NCI-H2107 treated with DMSO at 0.1 percent for 48 hours (cell line): ENCODE results near the gene TBC1D8.

Experiments used
- DNase-seq: peaks from one replicate; lab custom pipeline; 2025; ENCODE audit not compliant: unreplicated experiment; lab: John Stamatoyannopoulos, UW

The TBC1D8 gene

DNA sequence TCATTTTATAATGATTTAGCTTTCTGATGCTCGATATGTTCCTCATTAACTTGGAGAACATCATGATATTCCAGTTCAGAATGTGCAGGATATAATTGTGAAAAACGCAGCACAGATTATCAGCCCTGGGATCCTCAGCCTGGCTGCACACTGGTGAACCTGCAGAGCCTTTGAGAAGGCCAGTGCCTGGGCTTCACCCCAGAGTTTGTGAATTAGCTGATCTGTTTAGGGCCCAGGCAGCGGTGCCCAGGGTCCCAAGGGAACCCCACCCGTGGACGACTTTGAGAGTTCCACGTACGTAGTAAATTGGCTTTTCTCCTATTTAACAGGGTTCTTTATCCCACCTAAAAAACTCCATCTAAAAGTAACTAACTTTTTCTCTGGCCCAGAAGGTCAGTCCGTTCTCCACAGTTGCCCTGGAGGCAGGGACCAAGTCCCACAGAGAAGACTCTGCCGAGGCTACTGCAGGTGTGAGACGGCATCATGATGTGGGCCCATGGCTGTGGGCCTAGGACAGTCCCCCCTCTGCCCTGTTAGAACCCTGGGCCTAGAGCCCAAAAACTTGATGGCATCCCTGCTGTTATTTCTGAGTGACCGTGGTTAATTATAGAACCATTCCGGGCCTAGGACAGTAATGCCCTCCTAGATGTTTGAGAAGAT, 188.7 kb downstream of the TBC1D8 start:
- DNase-seq: no peak

DNA sequence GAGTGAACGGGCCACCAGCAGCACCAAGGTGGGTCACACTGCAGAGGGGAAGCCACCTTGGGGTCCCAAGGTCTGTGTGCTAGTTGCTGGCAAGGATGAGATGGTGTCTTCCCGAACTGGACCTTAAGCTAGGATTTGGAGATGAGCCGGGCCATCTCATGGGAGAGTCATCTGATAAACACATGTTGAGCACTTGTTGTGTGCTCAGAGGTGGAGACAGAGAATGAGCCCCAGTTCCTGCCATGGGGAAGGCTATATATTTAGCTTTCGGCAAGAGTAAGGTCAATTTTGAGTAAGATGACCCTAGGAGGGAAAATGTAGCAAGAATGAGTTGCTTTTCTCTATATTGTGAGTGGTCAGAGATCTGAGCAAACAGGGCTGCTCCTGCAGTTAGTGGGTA, 190.5 kb downstream of the TBC1D8 start:
- DNase-seq: no peak

DNA sequence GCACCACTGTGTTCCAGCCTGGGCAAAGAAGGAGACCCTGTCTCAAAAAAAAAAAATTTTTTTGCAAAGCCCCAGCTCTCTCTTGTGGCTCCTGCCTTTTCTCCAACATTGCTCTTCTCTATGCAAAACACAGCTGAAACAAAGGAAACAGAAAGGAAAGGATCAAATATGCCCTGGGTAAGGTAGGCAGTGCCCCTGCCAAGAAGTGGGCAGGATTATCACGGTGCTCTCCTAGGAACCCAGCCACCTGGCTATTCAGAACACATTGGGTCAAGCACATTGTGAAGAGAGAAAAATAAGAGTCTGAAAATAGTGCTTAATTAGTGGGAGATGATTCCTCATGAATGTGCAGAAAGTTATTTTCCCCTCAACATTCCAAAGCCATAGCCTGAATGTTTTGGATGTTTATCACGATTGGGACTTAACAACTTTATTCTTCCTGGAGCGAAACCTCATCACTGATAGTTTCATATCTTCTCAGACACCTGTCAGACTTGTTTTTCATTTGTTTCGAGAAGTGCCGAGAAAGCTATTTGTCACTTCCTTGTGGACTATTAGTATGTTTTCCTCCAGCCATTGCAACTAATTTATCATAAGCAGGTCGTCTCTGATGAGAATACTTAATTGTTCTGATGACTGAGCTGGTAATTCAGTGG, 191.8 kb downstream of the TBC1D8 start:
- no peak for DNase-seq

DNA sequence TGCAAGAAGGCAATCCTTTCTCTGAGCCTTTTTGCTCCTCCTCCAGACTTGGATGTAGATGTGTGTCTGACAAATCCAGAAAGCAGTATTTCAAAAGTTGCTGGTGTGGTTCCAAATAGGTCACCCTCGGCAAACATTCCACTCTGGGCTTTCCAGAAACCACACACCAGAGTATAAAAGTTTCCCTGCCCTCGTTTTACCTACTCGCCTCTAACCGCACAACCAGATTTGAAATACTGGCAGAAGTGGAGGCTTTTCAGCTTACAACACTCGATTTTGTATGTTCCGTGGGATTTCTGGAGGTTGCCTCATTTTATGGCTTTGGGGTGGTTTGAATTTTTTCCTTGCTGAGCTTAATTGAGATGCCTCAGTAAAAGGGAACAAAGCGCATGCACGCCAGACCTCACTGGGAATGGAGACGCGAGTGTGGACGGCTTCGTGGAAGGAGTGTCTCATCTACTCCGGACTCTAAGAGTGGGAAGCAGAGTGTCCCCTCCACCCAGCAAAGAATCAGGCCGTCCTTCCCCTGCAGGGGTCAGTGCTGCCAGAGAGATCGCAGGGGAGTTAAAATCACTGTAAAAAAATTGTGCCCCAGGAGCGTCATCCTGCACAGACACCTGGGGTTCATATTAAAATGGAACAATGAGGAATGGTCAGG, 193.1 kb downstream of the TBC1D8 start:
- DNase-seq: no peak
